LNCAP (cell line): ENCODE results near the gene PYY.

Source experiments
- TF ChIP-seq, protein P1 (sequence below): fragments of 450-650 bp; IDR thresholded peaks from 2 replicates; pipeline ENCODE4 v1.5.1; 2017; ENCODE audit warnings: mild to moderate bottlenecking

Gene PYY

DNA sequence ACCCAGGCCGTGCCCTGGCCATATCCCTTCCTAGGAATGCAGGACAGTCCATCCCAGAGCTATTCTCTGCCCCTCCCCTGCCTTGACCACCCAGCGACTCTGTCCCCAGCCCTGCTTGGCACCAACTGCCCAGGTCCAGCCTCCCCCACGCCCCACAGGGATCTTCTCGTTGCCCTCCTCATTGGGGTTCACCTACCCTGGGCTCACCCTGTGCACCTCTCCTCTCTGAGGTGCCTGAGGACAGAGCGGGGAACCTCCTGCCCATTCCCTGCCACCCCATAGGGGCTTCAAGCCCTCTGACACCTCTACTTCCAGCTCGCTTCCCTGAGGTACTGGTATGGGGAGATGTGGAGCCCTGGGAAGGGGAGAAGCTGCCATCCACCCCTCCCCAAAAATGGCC is 40.2 kb downstream of the PYY start:
- TF ChIP-seq, protein P1, sequence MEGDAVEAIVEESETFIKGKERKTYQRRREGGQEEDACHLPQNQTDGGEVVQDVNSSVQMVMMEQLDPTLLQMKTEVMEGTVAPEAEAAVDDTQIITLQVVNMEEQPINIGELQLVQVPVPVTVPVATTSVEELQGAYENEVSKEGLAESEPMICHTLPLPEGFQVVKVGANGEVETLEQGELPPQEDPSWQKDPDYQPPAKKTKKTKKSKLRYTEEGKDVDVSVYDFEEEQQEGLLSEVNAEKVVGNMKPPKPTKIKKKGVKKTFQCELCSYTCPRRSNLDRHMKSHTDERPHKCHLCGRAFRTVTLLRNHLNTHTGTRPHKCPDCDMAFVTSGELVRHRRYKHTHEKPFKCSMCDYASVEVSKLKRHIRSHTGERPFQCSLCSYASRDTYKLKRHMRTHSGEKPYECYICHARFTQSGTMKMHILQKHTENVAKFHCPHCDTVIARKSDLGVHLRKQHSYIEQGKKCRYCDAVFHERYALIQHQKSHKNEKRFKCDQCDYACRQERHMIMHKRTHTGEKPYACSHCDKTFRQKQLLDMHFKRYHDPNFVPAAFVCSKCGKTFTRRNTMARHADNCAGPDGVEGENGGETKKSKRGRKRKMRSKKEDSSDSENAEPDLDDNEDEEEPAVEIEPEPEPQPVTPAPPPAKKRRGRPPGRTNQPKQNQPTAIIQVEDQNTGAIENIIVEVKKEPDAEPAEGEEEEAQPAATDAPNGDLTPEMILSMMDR: no peak

DNA sequence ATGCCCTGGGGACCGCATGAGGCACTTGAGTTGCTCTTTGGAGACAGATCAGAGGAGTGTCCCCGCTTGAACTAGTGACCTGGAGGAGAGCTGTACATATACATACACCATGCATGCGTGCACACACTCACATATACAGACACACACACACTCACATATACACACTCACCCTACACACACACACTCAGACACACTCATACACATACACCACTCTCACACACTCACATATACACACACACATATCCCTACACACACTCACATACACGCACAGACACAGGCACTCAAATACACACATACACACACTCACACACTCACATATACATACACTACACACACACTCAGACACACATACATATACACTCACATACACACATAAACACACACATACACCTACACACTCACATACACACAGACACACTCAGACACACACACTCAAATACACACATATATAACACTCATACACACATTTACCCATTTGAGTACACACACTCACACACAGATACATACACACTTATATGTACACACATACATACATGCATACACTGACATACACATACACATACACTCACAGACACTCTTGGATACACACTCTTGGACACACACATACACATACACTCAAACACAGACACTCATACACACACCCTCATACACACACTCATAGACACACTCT is 41.0 kb downstream of the PYY start:
- TF ChIP-seq, protein P1: no peak

DNA sequence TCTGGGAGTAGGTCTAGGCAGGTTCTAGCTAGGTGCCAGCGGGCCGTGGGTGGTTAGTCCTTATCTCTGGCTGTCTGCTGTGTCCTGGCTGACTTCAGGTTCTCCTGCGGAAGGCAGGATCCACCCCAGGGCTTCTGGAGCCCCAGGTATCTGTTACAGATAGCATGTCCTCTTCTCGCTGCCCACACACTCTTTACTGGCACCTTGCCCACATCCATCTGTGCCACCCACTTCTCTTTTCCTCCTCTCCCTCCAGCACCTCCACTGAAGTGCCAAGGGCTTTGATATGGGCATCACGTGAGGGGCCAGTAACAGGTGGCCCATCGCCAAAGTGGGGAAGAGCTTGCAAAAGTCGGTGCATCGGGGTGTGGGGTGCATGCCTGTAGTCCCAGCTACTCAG is 41.8 kb downstream of the PYY start:
- TF ChIP-seq, protein P1: no peak

DNA sequence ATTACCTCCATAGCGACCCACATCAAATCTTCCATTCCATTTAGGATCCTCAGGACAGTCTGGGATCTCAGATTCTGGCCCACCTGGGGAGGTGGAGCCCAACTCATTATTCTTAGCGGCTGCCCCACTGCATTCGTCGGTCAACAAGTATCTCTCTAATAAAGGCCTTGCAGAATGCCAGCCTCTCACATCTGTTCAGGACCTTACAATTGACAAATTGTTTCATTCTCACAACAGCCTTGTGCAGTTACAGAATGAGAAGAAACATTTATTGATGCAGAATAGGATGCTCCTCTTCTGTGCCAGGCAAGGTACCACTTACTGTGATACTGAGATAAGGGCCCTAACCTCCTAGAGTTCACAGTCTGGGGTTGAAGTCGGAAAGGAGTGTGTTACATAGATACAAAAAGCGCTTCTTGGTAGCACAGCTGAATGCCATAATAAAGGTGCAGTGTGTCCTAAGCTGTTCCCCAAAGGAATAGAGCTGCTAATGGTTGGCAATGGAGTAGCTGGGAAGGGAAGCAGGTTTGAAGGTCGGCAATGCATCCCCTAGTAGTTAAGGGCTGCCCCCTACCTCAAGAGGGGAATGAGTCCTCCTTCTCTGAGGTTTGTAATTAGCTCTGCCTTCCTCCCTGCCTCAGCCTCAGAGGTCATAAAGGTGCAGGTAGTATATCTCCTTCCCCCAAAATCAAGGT is 44.1 kb downstream of the PYY start:
- TF ChIP-seq, protein P1: no peak

DNA sequence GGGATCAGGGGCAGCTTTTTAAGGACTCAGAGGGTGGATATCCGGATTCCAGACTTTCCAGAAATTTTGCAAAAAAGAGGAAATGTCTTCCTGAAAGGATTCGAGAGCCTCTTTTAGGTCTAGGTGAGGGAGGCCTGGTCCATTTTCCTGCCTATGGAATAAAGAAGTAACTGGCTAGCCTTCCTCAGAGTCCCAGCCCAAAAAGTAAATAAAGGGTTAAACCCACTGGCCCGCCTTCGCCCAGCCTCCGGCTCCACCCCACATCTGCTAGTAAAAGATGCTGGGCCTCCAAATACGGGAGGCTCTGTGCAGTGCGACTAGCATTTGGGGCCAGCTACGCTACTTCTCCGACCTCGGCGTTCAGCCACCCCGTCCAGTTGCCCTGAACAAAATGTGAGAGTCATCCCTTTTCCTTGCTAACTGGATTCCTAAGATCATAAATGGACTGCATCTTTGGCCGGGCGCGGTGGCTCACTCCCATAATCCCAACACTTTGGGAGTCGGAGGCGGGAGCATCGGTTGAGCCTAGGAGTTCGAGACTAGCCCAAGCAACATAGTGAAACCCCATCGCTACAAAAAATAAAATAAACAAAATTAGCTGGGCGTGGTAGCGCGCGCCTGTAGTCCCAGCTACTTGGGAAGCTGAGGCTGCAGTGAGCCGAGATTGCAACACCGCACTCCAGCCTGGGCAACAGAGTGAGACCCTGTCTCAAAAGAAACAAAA is 45.6 kb downstream of the PYY start:
- TF ChIP-seq, protein P1: no peak

DNA sequence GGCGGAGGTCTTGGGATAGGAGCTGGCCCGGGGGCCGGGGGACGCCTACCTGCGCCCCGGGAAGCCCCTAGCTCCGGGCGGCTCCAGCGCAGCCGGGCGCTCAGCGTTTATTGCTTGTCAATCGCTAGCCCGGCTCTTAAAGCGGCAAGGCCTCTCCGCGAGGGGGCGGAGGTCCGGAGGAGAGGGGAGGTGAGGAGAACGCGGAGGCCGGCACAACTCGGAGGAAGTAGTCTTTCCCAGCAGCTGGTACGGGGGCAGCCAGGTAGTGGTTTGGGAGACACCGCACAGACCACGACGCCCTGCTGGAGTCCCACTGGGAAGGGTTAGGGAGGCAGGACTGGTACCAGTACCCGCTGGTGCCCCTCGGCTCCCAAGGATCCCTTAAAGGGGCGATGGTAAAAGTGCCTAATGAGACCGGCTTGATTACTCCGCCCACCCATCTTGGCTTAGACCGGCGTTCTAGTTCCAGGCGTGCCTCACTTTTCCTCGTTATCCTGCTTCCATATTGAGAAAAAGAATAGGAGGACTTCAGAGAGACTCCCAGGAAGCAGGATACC is 46.2 kb downstream of the PYY start, which contains the start of gene MPP2:
Gene MPP2 (minus strand): TSS at position 112 of the 557 bp plus-strand sequence. CDS start 3,076 bp downstream, outside the sequence.
- TF ChIP-seq, protein P1: no peak

DNA sequence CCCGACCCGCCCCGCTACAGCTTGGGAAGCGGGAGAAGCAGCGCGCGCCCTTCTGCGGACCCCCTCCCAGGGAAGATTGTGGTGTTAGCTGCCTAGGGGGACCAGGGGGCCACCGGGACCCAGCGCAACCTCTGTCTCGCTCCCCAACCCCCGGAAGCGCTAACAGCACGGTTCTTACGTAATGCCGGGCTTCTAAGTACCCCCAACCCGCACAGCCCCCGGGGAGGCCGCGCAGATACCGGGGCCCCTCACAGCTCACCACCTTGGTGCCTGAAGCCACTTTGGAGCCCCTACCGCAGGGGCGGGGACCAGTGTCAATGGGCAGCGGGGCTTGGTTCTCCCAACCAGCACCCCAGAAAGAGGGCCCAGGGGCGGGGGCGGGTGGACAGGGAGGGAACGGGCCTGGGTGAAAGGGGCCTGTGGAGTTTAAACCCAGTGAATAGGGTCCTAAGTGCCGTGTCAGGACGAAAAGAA is 46.8 kb downstream of the PYY start:
- TF ChIP-seq, protein P1: no peak
